Measurements from ENCODE around the gene FOXL1.

GRCh38 chr16:86576591-86577313, 1.6 kb upstream of the FOXL1 start:
- TF ChIP-seq CTCF (IDR thresholded peaks at IDR 0.05; ENCODE audit: low read length) (no peak), EZH2 (IDR thresholded peaks at IDR 0.05; ENCODE audit: borderline replicate concordance, low read length) (no peak)
